H1 (cell line): ENCODE results near the gene YWHAG. TPM values are rescaled to one million over a fixed set of nuclear protein-coding genes. Genes with fewer than 3 reads are reported as not detected.

ENCODE experiments used
- CTCF ChIA-PET: fragments of 300-600 bp; sonication (Branson Sonifier 250); formaldehyde crosslinking; loops from one replicate; lab custom pipeline; 2021; ENCODE audit not compliant: partially characterized antibody; lab: Charles Lee
- POLR2A ChIA-PET: fragments of 300-600 bp; sonication (Branson Sonifier 250); formaldehyde crosslinking; loops from one replicate; lab custom pipeline; 2021; ENCODE audit warnings: inconsistent platforms; ENCODE audit not compliant: partially characterized antibody; lab: Charles Lee
- DNase-seq, 2 experiments: peaks; one replicate each; pipeline versions ENCODE4 v3.0.0 to v3.0.0-alpha.2; 2010 to 2022; ENCODE audit warnings: low spot score in 2 of 2, low read depth in 1 of 2, mixed read lengths in 1 of 2
- FAIRE-seq: peaks from 2 replicates; lab custom pipeline; 2011; peaks lifted over from hg19 to GRCh38; lab: Jason Lieb, UNC
- H2AFZ ChIP-seq: 2 replicates; pipeline ENCODE4 v1.8.1; 2012; ENCODE audit warnings: low read length, inconsistent platforms
- H2AK5ac ChIP-seq: 2 replicates; pipeline ENCODE4 v1.6.1; 2013; ENCODE audit warnings: low read depth, low read length
- H2BK120ac ChIP-seq: replicated peaks from 2 replicates; pipeline ENCODE3; 2013; ENCODE audit warnings: low read depth, low read length, inconsistent platforms
- H2BK12ac ChIP-seq: 2 replicates; pipeline ENCODE4 v1.6.1; 2013; ENCODE audit warnings: low read depth, low read length
- H2BK15ac ChIP-seq: 2 replicates; pipeline ENCODE4 v1.6.1; 2013; ENCODE audit warnings: low read length
- H2BK20ac ChIP-seq: 2 replicates; pipeline ENCODE4 v1.6.1; 2013; ENCODE audit warnings: low read length
- H2BK5ac ChIP-seq: 2 replicates; pipeline ENCODE4 v1.6.1; 2013; ENCODE audit warnings: low read depth, low read length
- H3K14ac ChIP-seq: 2 replicates; pipeline ENCODE4 v1.6.1; 2013; ENCODE audit warnings: inconsistent platforms; ENCODE audit not compliant: insufficient read length
- H3K18ac ChIP-seq: 2 replicates; pipeline ENCODE4 v1.6.1; 2013; ENCODE audit warnings: low read length; ENCODE audit errors: extremely low read depth
- H3K23ac ChIP-seq: 2 replicates; pipeline ENCODE4 v1.6.1; 2013; ENCODE audit warnings: inconsistent platforms; ENCODE audit not compliant: insufficient read length
- H3K23me2 ChIP-seq: 2 replicates; pipeline ENCODE4 v1.6.1; 2013; ENCODE audit warnings: low read depth, low read length
- H3K27ac ChIP-seq: 2 replicates; pipeline ENCODE4 v1.6.1; 2011; ENCODE audit warnings: low read depth, low read length, inconsistent platforms
- H3K27me3 ChIP-seq, 4 experiments: replicated peaks in 1 of 4; 1 replicate in 1 of 4; 2 replicates in 3 of 4; pipeline versions ENCODE4 v1.6.1 to v1.8.1; 2011 to 2013; ENCODE audit warnings: low read length in 3 of 4, mild to moderate bottlenecking in 3 of 4, inconsistent platforms in 2 of 4, mixed read lengths in 2 of 4, moderate library complexity in 1 of 4; ENCODE audit not compliant: control insufficient read depth in 3 of 4, insufficient read depth in 3 of 4; ENCODE audit errors: extremely low read depth in 1 of 4
- H3K36me3 ChIP-seq, 4 experiments: 2 replicates each; pipeline versions ENCODE4 v1.6.1 to v1.8.1; 2011 to 2013; ENCODE audit warnings: mild to moderate bottlenecking in 4 of 4, low read length in 3 of 4, moderate library complexity in 2 of 4, control low read depth in 1 of 4, inconsistent platforms in 1 of 4; ENCODE audit not compliant: insufficient read depth in 4 of 4, control insufficient read depth in 2 of 4
- H3K4ac ChIP-seq: replicated peaks from 2 replicates; pipeline ENCODE3; 2013; ENCODE audit warnings: low read length, low read depth, mixed read lengths, inconsistent platforms; ENCODE audit not compliant: insufficient read length
- H3K4me1 ChIP-seq, 4 experiments: replicated peaks in 1 of 4; 1 replicate in 1 of 4; 2 replicates in 3 of 4; pipeline versions ENCODE4 v1.6.1 to v1.8.1; 2011 to 2013; ENCODE audit warnings: low read length in 3 of 4, inconsistent platforms in 2 of 4, mixed read lengths in 1 of 4; ENCODE audit not compliant: insufficient read depth in 4 of 4, control insufficient read depth in 3 of 4
- H3K4me2 ChIP-seq, 2 experiments: 2 replicates each; pipeline versions ENCODE4 v1.6.1 to v1.8.1; 2011 to 2013; ENCODE audit warnings: low read depth in 2 of 2, low read length in 2 of 2, control low read depth in 1 of 2, inconsistent platforms in 1 of 2, mild to moderate bottlenecking in 1 of 2; ENCODE audit not compliant: insufficient read depth in 1 of 2
- H3K4me3 ChIP-seq, 4 experiments: fragments of 200-600, 300-600 bp in 1 of 4; sonication (generic), shearing (Covaris generic), sonication (Bioruptor Twin) in 1 of 4; 2 replicates each; pipeline versions ENCODE4 v1.5.1 to v1.8.1; 2011 to 2016; ENCODE audit warnings: low read length in 4 of 4, low read depth in 3 of 4, control low read depth in 2 of 4, inconsistent platforms in 2 of 4, mild to moderate bottlenecking in 2 of 4, mixed read lengths in 1 of 4, moderate library complexity in 1 of 4; ENCODE audit not compliant: insufficient read depth in 2 of 4; ENCODE audit errors: extremely low read depth in 1 of 4
- H3K56ac ChIP-seq: replicated peaks from 2 replicates; pipeline ENCODE3; 2013; ENCODE audit warnings: low read depth, mild to moderate bottlenecking, mixed read lengths, low read length, inconsistent platforms; ENCODE audit not compliant: insufficient read length
- H3K79me1 ChIP-seq: 2 replicates; pipeline ENCODE4 v1.6.1; 2013; ENCODE audit warnings: low read depth, low read length, control low read depth
- H3K79me2 ChIP-seq, 2 experiments: 2 replicates each; pipeline versions ENCODE4 v1.6.1 to v1.8.1; 2012 to 2013; ENCODE audit warnings: low read length in 2 of 2, mild to moderate bottlenecking in 2 of 2, inconsistent platforms in 1 of 2; ENCODE audit not compliant: insufficient read depth in 2 of 2, control insufficient read depth in 1 of 2
- H3K9ac ChIP-seq, 4 experiments: replicated peaks in 1 of 4; 1 replicate in 1 of 4; 2 replicates in 3 of 4; pipeline versions ENCODE4 v1.6.1 to v1.8.1; 2011 to 2013; ENCODE audit warnings: low read depth in 3 of 4, low read length in 3 of 4, control low read depth in 2 of 4, mild to moderate bottlenecking in 2 of 4, moderate library complexity in 2 of 4, inconsistent platforms in 1 of 4; ENCODE audit errors: extremely low read depth in 1 of 4
- H3K9me3 ChIP-seq, 2 experiments: 2 replicates each; pipeline versions ENCODE4 v1.6.1 to v1.8.1; 2012 to 2013; ENCODE audit warnings: mild to moderate bottlenecking in 2 of 2, moderate library complexity in 2 of 2, control low read depth in 1 of 2, inconsistent platforms in 1 of 2, low read depth in 1 of 2, low read length in 1 of 2, mixed read lengths in 1 of 2; ENCODE audit not compliant: insufficient read depth in 2 of 2
- H4K20me1 ChIP-seq, 2 experiments: replicated peaks in 1 of 2; 2 replicates each; pipeline versions ENCODE3 to v1.8.1; 2011 to 2013; ENCODE audit warnings: inconsistent platforms in 2 of 2, low read length in 2 of 2, mild to moderate bottlenecking in 1 of 2; ENCODE audit not compliant: insufficient read depth in 2 of 2, control insufficient read depth in 1 of 2
- H4K5ac ChIP-seq: 2 replicates; pipeline ENCODE4 v1.6.1; 2013; ENCODE audit warnings: low read length, low read depth, mixed read lengths, inconsistent platforms; ENCODE audit not compliant: insufficient read length
- H4K8ac ChIP-seq: 2 replicates; pipeline ENCODE4 v1.8.0; 2013; ENCODE audit warnings: mild to moderate bottlenecking, moderate library complexity, low read length, inconsistent platforms; ENCODE audit not compliant: insufficient read depth; ENCODE audit errors: extremely low read depth
- H4K91ac ChIP-seq: replicated peaks from 2 replicates; pipeline ENCODE3; 2013; ENCODE audit warnings: low read length, mixed read lengths, inconsistent platforms; ENCODE audit not compliant: insufficient read length
- BRCA1 ChIP-seq: IDR thresholded peaks from 2 replicates; pipeline ENCODE4 v1.6.1; 2012; ENCODE audit warnings: low read depth, low read length, improper control_type of control experiment
- RFX5 ChIP-seq: IDR thresholded peaks from 2 replicates; pipeline ENCODE4 v1.6.1; 2011; ENCODE audit warnings: low read depth, low read length, improper control_type of control experiment, borderline replicate concordance
- SP1 ChIP-seq: IDR thresholded peaks from 2 replicates; pipeline ENCODE4 v1.6.1; 2011; ENCODE audit warnings: low read depth, low read length
- WGBS, 2 experiments: shearing (Covaris generic) in 1 of 2; methylation state at CpG; one replicate each; pipeline versions ENCODE4 v1.1.6 to v1.1.7; 2013 to 2015; ENCODE audit warnings: low lambda C conversion rate in 2 of 2, mixed read lengths in 2 of 2, inconsistent platforms in 1 of 2, low coverage in 1 of 2, missing lambda C conversion rate in 1 of 2; ENCODE audit not compliant: insufficient replicate concordance in 2 of 2, insufficient coverage in 1 of 2, insufficient read length in 1 of 2; ENCODE audit errors: extremely low coverage in 1 of 2, missing lambda C conversion rate in 1 of 2; 5-methylcytosine and 5-hydroxymethylcytosine counted together
- polyA plus RNA-seq, 7 experiments: library from polyadenylated mRNA; depleted of rRNA in 3 of 7; stranded (reverse) in 5 of 7; unstranded in 2 of 7; fragments of >200 nt in 5 of 7; fragments of 200-250 nt in 2 of 7; gene quantifications; 1 replicate in 5 of 7; 2 replicates in 1 of 7; 4 replicates in 1 of 7; pipeline versions ENCODE4 v1.2.1 to v1.2.3, GENCODE V29; 2011 to 2013; ENCODE audit warnings: missing spikeins in 2 of 7, mixed read lengths in 2 of 7
- total RNA-seq: library from RNA; stranded (reverse); fragmentation: NEBNext Ultra II Directional; extraction: Animal tissue kit (Norgen Biotek cat#: 25700); gene quantifications from 2 replicates; pipeline ENCODE4 v1.2.1, GENCODE V29; 2021

YWHAG gene
- total and polyA plus RNA-seq, 2 of the 8 experiments (the other 6 are each of a cell fraction or from before 2014, with no cell fraction given): 57.2 to 241 TPM

DNA sequence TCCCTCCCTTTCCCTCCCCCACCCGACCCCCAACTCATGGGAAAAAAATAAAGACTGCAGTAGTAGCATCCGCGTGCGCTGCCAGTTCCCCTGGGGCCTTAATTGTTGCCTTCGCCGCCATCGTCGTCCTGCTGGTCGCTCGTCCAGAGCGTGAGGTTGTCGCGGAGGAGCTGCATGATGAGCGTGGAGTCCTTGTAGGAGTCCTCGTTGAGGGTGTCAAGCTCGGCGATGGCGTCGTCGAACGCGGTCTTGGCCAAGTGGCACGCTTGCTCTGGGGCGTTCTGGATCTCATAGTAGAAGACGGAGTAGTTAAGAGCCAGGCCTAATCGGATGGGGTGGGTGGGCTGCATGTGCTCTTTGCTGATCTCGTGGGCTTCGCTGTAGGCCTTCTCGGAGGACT lies 29.3 kb downstream of the YWHAG start:
- Histone ChIP-seq H4K8ac (no peak overlapping the region), H2BK12ac (no peak overlapping the region), H3K9ac (no peak overlapping the region), H3K14ac (no peak overlapping the region), H2BK5ac (no peak overlapping the region; the same call in 1 of the 2 replicates), H3K4ac (no peak overlapping the region), H3K36me3 (peaks cover 22 to 60% (median 48%) of the 10 kb centered on the region in 4 experiments), H4K5ac (no peak overlapping the region), H3K27ac (no peak overlapping the region), H3K4me3 (no peak overlapping the region), H4K91ac (no peak overlapping the region), H2BK120ac (no peak overlapping the region), H2AK5ac (no peak overlapping the region), H3K79me2 (peaks cover 11 to 85% of the 10 kb centered on the region in 2 experiments), H3K4me2 (no peak overlapping the region), H3K4me1 (peaks cover 0 to 4% (median under 1%) of the 10 kb centered on the region in 4 experiments; a peak in 2 of 7 replicates), H2AFZ (no peak overlapping the region), H3K23ac (no peak overlapping the region), H3K9me3 (no peaks in the 10 kb centered on the region), H2BK15ac (no peak overlapping the region), H2BK20ac (no peak overlapping the region), H3K23me2 (no peaks in the 10 kb centered on the region), H3K27me3 (no peaks in the 10 kb centered on the region), H3K56ac (no peak overlapping the region), H4K20me1 (peaks cover 39 to 46% of the 10 kb centered on the region in 2 experiments), H3K18ac (no peak overlapping the region), H3K79me1 (peaks cover 7% of the 10 kb centered on the region)
- CTCF ChIA-PET: interaction anchor here (0.9 to 2.2 kb wide), 6 partner anchors 8 to 151 kb away, joined by 3 to 5 read pairs (median 3); no protein-coding TSS in a partner anchor
- FAIRE-seq (no peak), DNase-seq (no peak)
- 93% methylated on average over 29 of the region's 29 CpGs; no CpG with 5 or more reads in 1 of the 2 experiments for WGBS, 2 experiments
- POLR2A ChIA-PET: interaction anchor here (2.9 to 15.6 kb wide), 2 partner anchors 11 to 25 kb away, joined by 14 to 249 read pairs; partner anchors contain the start of gene YWHAG
- peak; percentile 21; the same call in 1 of the 2 replicates for TF ChIP-seq SP1
- TF ChIP-seq BRCA1: no peak
- no peak for TF ChIP-seq RFX5
